ENCODE measurements around the gene MYT1. TPM values are rescaled to one million over a fixed set of nuclear protein-coding genes. Genes with fewer than 3 reads are reported as not detected.

MYT1 gene
- total and polyA plus RNA-seq, 4 donors = under 0.01 to 6.5 (median 0.08) TPM

- no peak for TF ChIP-seq CTCF (IDR thresholded peaks at IDR 0.05; ENCODE audit: low read depth, low read length, missing input control)
Observed at GRCh38 chr20:64143018-64143801, 21.0 kb upstream of the MYT1 start (continued).

- WGBS = 88% methylated on average over 8 of the region's 8 CpGs
- Histone ChIP-seq H3K4me1 (ENCODE audit: control insufficient read depth in 4 of 4, insufficient read depth in 4 of 4, low read length in 3 of 4) (no peaks in the 10 kb centered on the region), H3K27me3 (ENCODE audit: control insufficient read depth in 4 of 4, insufficient read depth in 4 of 4, low read length in 3 of 4) (no peaks in the 10 kb centered on the region), H3K36me3 (ENCODE audit: control insufficient read depth in 4 of 4, insufficient read depth in 3 of 4, low read depth in 1 of 4, low read length in 3 of 4) (no peaks in the 10 kb centered on the region), H3K27ac (ENCODE audit: low read depth in 1 of 2, low read length in 2 of 2) (no peak overlapping the region), H3K4me3 (ENCODE audit: low read depth in 1 of 3, low read length in 3 of 3) (no peak overlapping the region), H3K9ac (ENCODE audit: low read depth in 1 of 2, low read length in 2 of 2) (no peak overlapping the region), H3K9me3 (ENCODE audit: control insufficient read depth in 4 of 4, low read length in 3 of 4) (peaks cover 0 to 5% (median 4%) of the 10 kb centered on the region in 4 donors)
- no peak for TF ChIP-seq GABPA (IDR thresholded peaks at IDR 0.05 in 1 of 2, conservative IDR thresholded peaks at IDR 0.05 in 1 of 2)
- TF ChIP-seq HNF4A (conservative IDR thresholded peaks at IDR 0.05) = no peak
- no peak for TF ChIP-seq ATF3 (IDR thresholded peaks at IDR 0.05)
- no peak for TF ChIP-seq YY1 (IDR thresholded peaks at IDR 0.05)
- no peak for TF ChIP-seq REST (IDR thresholded peaks at IDR 0.05)
- no peak for TF ChIP-seq FOXA2 (IDR thresholded peaks at IDR 0.05)
- TF ChIP-seq SP1 (IDR thresholded peaks at IDR 0.05) = no peak
- TF ChIP-seq TAF1 (conservative IDR thresholded peaks at IDR 0.05) = no peak
- TF ChIP-seq HNF4G (IDR thresholded peaks at IDR 0.05) = no peak
- TF ChIP-seq RXRA (IDR thresholded peaks at IDR 0.05) = no peak
- TF ChIP-seq ZBTB33 (IDR thresholded peaks at IDR 0.05) = no peak
- TF ChIP-seq NR2F2 (IDR thresholded peaks at IDR 0.05) = no peak
- no peak for TF ChIP-seq EGR1 (IDR thresholded peaks at IDR 0.05; ENCODE audit: low read depth in 2 of 2)
- TF ChIP-seq JUND (IDR thresholded peaks at IDR 0.05) = no peak
- no peak for TF ChIP-seq CTCF (IDR thresholded peaks at IDR 0.05; ENCODE audit: low read depth, low read length, missing input control)
- TF ChIP-seq RAD21 (IDR thresholded peaks at IDR 0.05) = no peak
- DNase-seq (ENCODE audit: low spot score) = no peak
Observed at GRCh38 chr20:64144144-64144912, 19.9 kb upstream of the MYT1 start.
